Measurements from ENCODE around the gene FOXL2. TPM values are rescaled to one million over a fixed set of nuclear protein-coding genes. Genes with fewer than 3 reads are reported as not detected.
A peak's percentile ranks its signal among the peaks of the same experiment; 100 is the strongest.

FOXL2 gene
- total RNA-seq, 3 donors from 2014 or later, result 0.09 TPM; not detected in 2

GRCh38 chr3:138964264-138964663, 17.3 kb upstream of the FOXL2 start:
- no peaks in the 10 kb centered on the region for H3K4me1 ChIP-seq (ENCODE audit: low read depth)
- TF ChIP-seq, protein P1, sequence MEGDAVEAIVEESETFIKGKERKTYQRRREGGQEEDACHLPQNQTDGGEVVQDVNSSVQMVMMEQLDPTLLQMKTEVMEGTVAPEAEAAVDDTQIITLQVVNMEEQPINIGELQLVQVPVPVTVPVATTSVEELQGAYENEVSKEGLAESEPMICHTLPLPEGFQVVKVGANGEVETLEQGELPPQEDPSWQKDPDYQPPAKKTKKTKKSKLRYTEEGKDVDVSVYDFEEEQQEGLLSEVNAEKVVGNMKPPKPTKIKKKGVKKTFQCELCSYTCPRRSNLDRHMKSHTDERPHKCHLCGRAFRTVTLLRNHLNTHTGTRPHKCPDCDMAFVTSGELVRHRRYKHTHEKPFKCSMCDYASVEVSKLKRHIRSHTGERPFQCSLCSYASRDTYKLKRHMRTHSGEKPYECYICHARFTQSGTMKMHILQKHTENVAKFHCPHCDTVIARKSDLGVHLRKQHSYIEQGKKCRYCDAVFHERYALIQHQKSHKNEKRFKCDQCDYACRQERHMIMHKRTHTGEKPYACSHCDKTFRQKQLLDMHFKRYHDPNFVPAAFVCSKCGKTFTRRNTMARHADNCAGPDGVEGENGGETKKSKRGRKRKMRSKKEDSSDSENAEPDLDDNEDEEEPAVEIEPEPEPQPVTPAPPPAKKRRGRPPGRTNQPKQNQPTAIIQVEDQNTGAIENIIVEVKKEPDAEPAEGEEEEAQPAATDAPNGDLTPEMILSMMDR (IDR thresholded peaks at IDR 0.05), result no peak
- intact Hi-C loops (cut with DNase I, micrococcal nuclease), result no loop called here
- no peak overlapping the region for H3K4me3 ChIP-seq
- ATAC-seq (no peak), DNase-seq (no peak)
- H3K36me3 ChIP-seq (ENCODE audit: low read depth), result no peaks in the 10 kb centered on the region
- peaks cover 3% of the 10 kb centered on the region for H3K9me3 ChIP-seq

GRCh38 chr3:138962854-138963560, 16.1 kb upstream of the FOXL2 start:
- Histone ChIP-seq H3K4me3 (no peak overlapping the region), H3K9me3 (peaks cover 3% of the 10 kb centered on the region), H3K4me1 (ENCODE audit: low read depth) (no peaks in the 10 kb centered on the region), H3K36me3 (ENCODE audit: low read depth) (no peaks in the 10 kb centered on the region)
- intact Hi-C loops (cut with DNase I, micrococcal nuclease), result no loop called here
- no peak for ATAC-seq
- TF ChIP-seq, protein P1 (IDR thresholded peaks at IDR 0.05), result no peak
- no peak for DNase-seq

GRCh38 chr3:138960417-138960852, 13.5 kb upstream of the FOXL2 start:
- TF ChIP-seq, protein P1 (IDR thresholded peaks at IDR 0.05), result no peak
- no peaks in the 10 kb centered on the region for H3K4me1 ChIP-seq (ENCODE audit: low read depth)
- ATAC-seq (no peak), DNase-seq (no peak)
- H3K36me3 ChIP-seq (ENCODE audit: low read depth), result no peaks in the 10 kb centered on the region
- H3K4me3 ChIP-seq, result no peak overlapping the region
- peaks cover 3% of the 10 kb centered on the region for H3K9me3 ChIP-seq
- intact Hi-C loops (cut with DNase I, micrococcal nuclease), result no loop called here

- Histone ChIP-seq H3K4me3 (no peak overlapping the region), H3K36me3 (ENCODE audit: low read depth) (no peaks in the 10 kb centered on the region), H3K4me1 (ENCODE audit: low read depth) (peaks cover 23% of the 10 kb centered on the region), H3K9me3 (no peaks in the 10 kb centered on the region)
- TF ChIP-seq, protein P1 (IDR thresholded peaks at IDR 0.05), result no peak
- DNase-seq, result no peak
- ATAC-seq, result no peak
- intact Hi-C loops (cut with DNase I, micrococcal nuclease), result no loop called here
These were observed 3.8 kb upstream of the FOXL2 start for GRCh38 chr3:138950701-138951100.

DNA sequence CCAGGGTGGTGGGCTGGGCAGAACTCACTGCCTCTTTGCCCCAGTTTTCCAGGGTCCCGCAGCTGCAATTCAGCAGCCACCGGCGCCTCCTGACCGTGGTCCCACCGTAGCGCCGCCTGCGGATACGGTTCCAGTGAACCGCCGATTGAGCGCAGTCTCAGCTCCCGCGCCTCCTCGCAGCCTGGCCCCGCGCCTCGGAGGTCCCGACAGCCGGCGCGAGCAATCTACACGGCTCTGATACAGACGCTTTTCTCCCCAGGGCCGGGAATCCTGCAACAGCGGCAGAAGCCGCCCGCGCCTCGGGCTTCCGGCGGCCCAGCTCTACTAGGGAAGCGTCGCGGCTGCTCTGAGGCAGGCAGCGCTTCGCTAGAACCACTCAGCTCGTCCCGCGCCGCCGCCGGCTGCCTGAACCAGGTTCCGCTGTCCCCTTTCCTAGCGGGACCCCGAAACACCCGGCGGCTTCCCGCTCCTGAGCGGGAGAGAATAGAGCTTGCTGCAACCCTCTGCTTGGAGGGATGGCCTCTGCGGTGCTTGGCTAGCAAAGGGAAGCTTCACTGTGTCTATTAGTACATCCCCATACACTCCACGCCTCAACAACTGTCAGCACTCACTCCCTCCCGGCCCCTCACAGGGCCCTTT, 3.2 kb upstream of the FOXL2 start:
- intact Hi-C loops (cut with DNase I, micrococcal nuclease), result no loop called here
- ATAC-seq, result peak; percentile 43
- Histone ChIP-seq H3K9me3 (no peaks in the 10 kb centered on the region), H3K4me3 (no peak overlapping the region), H3K36me3 (ENCODE audit: low read depth) (no peaks in the 10 kb centered on the region), H3K4me1 (ENCODE audit: low read depth) (peaks cover 28% of the 10 kb centered on the region)
- DNase-seq, result no peak
- TF ChIP-seq, protein P1 (IDR thresholded peaks at IDR 0.05), result no peak

All from mucosa of descending colon (tissue), 3 donors.